ENCODE results near the gene XAB2.

Gene XAB2

DNA sequence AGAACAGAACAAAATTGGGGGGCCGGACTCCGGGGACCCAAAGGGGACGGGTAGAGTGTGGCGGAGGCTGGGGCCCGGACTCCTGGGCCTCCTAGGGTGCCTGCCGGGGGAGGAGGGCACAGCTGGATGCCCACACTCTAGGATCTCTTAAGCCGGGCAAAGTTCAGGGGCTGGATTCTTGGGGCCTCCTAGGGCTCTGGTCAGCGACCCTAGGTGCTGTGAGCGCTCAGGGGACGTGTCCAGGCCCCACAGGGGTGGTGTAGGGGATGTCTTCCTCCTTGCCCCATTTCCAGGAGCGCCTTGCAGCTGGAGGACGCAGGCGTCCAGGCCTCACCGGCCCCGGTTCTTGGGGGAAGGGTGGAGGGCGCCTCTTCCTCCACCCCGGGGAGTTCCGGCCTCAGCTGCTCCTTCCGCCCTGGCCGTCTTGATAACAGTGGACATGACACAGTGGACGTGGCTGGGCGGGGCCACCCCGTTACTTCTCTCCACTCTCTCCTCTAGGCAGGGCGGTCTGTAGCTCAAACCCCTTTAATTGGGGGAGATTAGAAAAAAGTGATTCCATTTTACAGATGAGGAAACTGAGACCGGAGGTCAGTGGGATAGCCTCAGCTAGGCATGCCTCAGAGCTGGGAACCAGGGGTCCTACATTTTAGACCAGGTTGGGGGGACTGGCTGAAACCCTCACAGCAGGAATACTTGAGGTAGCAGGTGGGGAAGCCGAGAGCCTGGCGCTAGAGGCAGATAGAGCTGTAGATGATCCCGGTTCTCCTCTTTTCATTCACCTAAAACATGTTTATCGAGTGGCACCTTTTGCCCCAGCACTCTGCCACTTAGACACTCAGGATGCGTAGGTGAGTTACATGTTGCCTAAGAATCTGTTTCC is 8.3 kb upstream of the XAB2 start:
- TF ChIP-seq, protein P1, sequence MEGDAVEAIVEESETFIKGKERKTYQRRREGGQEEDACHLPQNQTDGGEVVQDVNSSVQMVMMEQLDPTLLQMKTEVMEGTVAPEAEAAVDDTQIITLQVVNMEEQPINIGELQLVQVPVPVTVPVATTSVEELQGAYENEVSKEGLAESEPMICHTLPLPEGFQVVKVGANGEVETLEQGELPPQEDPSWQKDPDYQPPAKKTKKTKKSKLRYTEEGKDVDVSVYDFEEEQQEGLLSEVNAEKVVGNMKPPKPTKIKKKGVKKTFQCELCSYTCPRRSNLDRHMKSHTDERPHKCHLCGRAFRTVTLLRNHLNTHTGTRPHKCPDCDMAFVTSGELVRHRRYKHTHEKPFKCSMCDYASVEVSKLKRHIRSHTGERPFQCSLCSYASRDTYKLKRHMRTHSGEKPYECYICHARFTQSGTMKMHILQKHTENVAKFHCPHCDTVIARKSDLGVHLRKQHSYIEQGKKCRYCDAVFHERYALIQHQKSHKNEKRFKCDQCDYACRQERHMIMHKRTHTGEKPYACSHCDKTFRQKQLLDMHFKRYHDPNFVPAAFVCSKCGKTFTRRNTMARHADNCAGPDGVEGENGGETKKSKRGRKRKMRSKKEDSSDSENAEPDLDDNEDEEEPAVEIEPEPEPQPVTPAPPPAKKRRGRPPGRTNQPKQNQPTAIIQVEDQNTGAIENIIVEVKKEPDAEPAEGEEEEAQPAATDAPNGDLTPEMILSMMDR (IDR thresholded peaks at IDR 0.05; ENCODE audit: low read depth, low read length): no peak
- no peak for DNase-seq (ENCODE audit: extremely low read depth, low read depth)

DNA sequence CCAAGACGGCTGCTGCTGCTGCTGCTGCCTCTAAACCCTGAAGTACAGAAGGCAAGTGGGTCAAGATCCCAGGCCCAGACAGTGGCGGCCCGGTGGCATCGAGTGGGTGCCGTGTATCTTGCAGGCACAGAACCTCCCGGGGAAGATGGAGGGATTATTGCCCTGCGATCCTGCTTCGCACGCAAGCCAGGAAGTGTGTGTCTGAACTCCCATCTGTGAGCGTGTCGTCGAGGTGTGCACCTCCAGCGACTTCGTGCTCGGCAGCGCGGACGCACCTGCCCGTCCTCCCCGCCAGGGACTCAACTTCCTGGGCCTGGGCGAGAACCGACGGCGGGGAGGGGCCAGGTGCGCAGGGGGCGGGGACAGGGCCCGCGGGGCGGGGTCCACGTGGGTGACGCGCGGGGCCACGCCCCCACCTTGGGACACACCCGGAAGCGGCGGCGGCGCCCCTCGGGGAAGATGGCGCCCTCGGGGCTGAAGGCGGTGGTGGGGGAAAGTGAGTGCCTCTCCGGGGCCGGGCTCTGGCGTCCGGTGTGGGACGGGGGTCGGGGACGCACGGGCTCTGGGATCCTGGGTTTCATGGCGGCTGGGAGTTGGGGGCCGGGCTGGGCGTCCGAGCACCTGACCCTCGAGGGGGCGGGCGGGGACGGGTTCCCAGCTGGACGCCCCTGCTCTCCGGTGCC is 7.5 kb upstream of the XAB2 start, which contains the start of gene STXBP2:
Gene STXBP2, plus strand, starts transcription at position 420 of the 683 bp plus-strand sequence. Its CDS starts 40 bp downstream, at position 460.
- TF ChIP-seq, protein P1 (IDR thresholded peaks at IDR 0.05; ENCODE audit: low read depth, low read length): no peak
- no peak for DNase-seq (ENCODE audit: extremely low read depth, low read depth)

DNA sequence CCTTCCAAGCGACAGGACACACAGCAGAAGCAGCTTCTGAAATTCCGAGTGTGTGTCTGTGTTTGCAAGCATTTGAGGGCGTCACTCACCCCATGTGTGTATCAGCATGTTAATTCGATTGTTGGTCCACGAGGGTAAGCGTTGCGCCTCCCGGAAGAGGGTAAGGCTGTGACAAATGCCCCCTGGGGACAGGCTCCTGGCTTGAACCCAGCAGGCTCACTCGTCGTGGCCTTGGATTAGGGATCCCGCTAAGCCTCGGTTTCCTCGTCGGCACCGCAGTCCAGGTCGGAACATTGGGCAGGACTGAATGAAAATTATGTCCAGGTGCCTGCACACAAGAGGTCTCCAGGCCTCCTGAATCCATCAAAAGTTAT is 7.0 kb upstream of the XAB2 start:
- DNase-seq (ENCODE audit: extremely low read depth, low read depth): no peak
- TF ChIP-seq, protein P1 (IDR thresholded peaks at IDR 0.05; ENCODE audit: low read depth, low read length): no peak

DNA sequence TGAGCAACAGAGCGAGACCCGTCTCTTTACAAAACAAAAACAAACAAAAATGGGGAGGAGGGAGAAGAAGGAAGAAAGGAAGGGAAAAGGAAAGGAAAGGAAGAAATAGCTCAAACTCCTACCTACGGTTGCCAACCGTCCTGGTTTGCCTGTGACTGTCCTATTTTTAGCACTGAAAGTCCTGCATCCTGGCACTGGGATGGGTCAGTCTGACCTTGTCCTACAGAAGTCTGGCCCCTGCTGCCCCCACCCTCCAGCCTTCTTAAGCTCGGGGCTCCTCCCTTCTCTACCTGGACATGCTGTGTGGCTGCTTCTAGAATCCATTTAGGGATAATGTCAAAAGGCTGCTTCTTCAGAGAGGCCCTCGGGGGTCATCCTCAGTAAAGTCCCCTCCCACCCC is 6.3 kb upstream of the XAB2 start:
- no peak for DNase-seq (ENCODE audit: extremely low read depth, low read depth)
- TF ChIP-seq, protein P1 (IDR thresholded peaks at IDR 0.05; ENCODE audit: low read depth, low read length): no peak

DNA sequence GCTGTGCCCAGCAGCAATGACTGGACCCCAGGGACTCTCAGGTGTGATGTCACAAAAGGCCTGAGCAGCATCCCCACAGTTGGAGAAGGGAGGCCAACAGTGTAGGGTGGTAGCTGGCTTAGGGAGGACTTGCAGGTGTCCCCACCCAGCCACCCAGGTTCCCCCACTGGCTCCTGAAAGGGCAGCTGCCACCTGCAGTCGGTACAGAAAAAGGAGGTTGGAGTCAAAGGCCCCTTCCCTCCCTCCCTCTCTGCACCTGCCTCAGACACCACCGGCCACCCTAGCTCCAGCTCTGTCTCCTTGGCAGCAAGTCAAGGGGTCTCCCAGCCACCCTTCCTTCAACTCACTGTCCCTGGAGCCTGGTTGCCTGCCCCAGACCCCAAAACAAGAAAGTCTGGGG is 4.4 kb upstream of the XAB2 start, which contains the start of gene PCP2:
Gene PCP2, minus strand, starts transcription at position 22 of the 400 bp plus-strand sequence. CDS start 262 bp downstream, outside the sequence.
- no peak for DNase-seq (ENCODE audit: extremely low read depth, low read depth)
- TF ChIP-seq, protein P1 (IDR thresholded peaks at IDR 0.05; ENCODE audit: low read depth, low read length): no peak

GRCh38 chr19:7632340-7633203 is 3.2 kb upstream of the XAB2 start:
- DNase-seq (ENCODE audit: extremely low read depth, low read depth): no peak
- TF ChIP-seq, protein P1 (IDR thresholded peaks at IDR 0.05; ENCODE audit: low read depth, low read length): no peak
